Measurements from ENCODE around the gene JAZF1.

The JAZF1 gene

GRCh38 chr7:27793780-27794179 lies 386.8 kb downstream of the JAZF1 start:
- DNase-seq = no peak

GRCh38 chr7:27788437-27788836 lies 392.2 kb downstream of the JAZF1 start:
- no peak for DNase-seq

- DNase-seq = no peak
Measured at GRCh38 chr7:27784399-27785053, 396.1 kb downstream of the JAZF1 start.

- no peak for DNase-seq
Measured at GRCh38 chr7:27782849-27783248, 397.7 kb downstream of the JAZF1 start.

GRCh38 chr7:27781188-27781587 lies 399.4 kb downstream of the JAZF1 start:
- DNase-seq = no peak
